Measurements from ENCODE around the gene PDK2.
A peak's percentile ranks its signal among the peaks of the same experiment; 100 is the strongest.

The PDK2 gene

DNA sequence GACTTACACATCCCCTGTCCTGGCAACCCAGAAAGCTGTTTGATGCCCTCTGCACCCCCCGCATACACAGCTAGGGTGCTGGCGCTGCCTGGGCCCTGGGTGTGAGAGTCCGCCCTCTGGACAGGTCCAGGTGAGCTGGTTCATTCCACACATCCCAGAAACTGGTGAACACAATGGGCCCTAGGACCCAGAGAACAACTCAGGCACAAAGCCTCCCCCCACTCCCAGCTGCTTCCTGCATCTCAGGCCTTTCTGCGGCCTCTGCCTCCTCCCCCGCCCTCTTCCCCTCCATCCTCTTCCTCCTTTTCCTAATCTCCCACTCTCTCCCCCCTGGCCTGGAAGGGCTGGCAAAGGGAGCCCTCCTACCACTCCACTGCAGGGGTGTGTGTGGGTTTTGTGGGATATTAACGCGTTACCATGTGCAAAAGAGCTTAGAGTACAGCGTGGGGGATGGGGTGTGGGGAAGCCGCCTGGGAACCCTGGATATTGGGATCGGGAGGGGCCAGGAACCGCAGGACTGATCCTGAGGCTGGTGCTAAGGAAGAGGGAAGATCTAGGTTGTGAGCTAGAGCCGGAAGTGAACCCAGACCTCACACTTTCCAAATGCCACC is 56.9 kb downstream of the PDK2 start:
- Histone ChIP-seq H3K4me1 (ENCODE audit: insufficient read depth, low read length) (peaks cover 17% of the 10 kb centered on the region; the same call in 1 of the 2 replicates), H3K36me3 (ENCODE audit: insufficient read depth, low read depth, low read length) (no peaks in the 10 kb centered on the region), H3K9me3 (ENCODE audit: insufficient read depth, low read depth, low read length) (no peaks in the 10 kb centered on the region), H3K4me3 (ENCODE audit: low read length) (peak overlapping the region; percentile 66), H3K27ac (ENCODE audit: low read length) (peak overlapping the region; percentile 96), H3K27me3 (ENCODE audit: insufficient read depth, low read length) (peaks cover 17% of the 10 kb centered on the region), H3K9ac (ENCODE audit: low read depth, low read length) (peak overlapping the region; percentile 73; the same call in 1 of the 2 replicates)

DNA sequence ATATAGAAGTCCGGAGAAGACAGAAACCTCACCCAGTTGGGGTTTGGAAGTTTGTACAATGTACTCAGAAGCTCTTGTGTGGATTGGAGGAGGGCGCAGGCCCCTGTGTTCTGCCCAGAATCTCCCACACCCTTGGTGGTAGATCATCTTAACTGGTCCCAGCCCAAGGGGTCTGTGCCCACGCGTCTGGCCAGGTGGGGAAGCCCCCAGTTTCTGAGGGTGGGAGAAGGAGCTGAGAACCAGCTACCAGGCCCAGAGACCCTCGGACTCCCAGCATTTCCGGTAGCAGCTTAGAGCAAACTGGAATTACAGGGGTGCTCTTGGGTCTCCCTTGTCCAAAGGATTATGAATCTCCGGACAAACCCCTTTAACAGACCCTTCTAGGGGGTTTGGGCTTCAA is 57.6 kb downstream of the PDK2 start:
- peaks cover 17% of the 10 kb centered on the region for H3K27me3 ChIP-seq (ENCODE audit: insufficient read depth, low read length)
- peak overlapping the region; percentile 96 for H3K27ac ChIP-seq (ENCODE audit: low read length)
- peak overlapping the region; percentile 73; the same call in 1 of the 2 replicates for H3K9ac ChIP-seq (ENCODE audit: low read depth, low read length)
- no peaks in the 10 kb centered on the region for H3K9me3 ChIP-seq (ENCODE audit: insufficient read depth, low read depth, low read length)
- peaks cover 17% of the 10 kb centered on the region; the same call in 1 of the 2 replicates for H3K4me1 ChIP-seq (ENCODE audit: insufficient read depth, low read length)
- H3K36me3 ChIP-seq (ENCODE audit: insufficient read depth, low read depth, low read length): no peaks in the 10 kb centered on the region
- H3K4me3 ChIP-seq (ENCODE audit: low read length): peak overlapping the region; percentile 66; the same call in 1 of the 2 replicates

DNA sequence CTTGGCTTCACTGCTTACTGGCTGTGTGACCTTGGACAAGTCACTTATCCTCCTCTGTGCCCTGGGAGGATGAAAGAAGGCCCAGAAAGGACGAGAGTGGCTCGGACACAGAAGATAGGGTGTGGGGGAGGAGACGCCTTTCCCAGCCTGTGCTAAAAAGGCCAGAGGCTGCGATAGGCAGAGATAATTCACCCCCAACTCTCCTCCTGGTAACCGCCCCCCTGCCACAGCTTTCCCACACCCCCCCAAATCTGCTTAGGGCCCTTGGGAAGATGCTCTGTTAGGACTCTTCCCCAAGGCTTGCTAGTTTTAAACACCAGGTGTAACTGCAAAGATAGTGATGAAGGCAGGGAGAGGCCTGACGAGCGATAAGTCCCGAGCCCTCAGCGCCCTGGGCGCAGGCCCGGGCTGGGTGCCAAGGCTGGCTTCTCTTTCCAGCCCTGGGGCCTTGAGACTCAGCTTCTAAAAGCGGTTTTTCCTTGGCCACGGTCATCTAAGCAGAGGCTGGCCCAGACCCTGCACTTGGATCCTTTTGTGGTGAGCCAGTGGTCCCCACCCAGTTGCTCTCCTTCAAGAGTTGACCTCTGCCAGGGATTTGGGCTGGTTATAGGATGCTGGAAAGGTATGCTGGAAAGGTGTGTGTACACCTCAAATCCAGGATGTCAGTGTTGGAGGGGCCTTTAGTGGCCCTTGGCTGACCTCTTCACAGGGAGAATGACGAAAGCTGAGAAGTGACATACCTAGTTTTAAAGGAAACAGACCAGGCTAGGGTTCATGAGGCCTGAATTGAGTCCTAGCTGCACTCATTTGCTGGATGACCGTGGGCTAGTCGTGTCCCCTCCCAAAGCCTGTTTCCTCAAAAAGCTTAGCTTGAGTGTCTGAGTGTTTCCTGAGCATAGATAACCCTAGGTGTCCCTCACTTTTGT is 58.8 kb downstream of the PDK2 start:
- Histone ChIP-seq H3K36me3 (ENCODE audit: insufficient read depth, low read depth, low read length) (no peaks in the 10 kb centered on the region), H3K9ac (ENCODE audit: low read depth, low read length) (no peak overlapping the region), H3K4me1 (ENCODE audit: insufficient read depth, low read length) (peaks cover 11% of the 10 kb centered on the region; the same call in 1 of the 2 replicates), H3K9me3 (ENCODE audit: insufficient read depth, low read depth, low read length) (no peaks in the 10 kb centered on the region), H3K4me3 (ENCODE audit: low read length) (no peak overlapping the region), H3K27ac (ENCODE audit: low read length) (no peak overlapping the region), H3K27me3 (ENCODE audit: insufficient read depth, low read length) (peaks cover 17% of the 10 kb centered on the region)

DNA sequence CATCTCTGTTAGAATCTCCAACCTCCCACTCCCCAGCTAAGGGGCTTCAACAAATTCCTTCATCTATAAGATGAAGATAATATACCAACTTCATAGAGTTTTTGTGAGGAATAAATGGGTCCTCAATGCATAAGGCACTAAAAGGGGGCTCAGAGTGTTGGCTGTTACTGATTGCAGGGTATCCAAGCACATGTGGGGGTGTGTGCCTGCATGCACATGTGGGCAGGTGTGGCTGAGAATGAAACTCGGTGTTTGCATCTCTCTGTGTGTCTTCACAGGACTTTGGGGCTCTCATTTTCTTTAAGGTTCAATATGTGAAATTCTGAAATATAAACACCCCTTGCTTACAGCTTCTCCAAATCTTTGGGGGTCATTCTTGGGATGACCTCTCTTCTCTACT is 59.5 kb downstream of the PDK2 start:
- no peak overlapping the region for H3K9ac ChIP-seq (ENCODE audit: low read depth, low read length)
- no peaks in the 10 kb centered on the region for H3K9me3 ChIP-seq (ENCODE audit: insufficient read depth, low read depth, low read length)
- no peak overlapping the region for H3K27ac ChIP-seq (ENCODE audit: low read length)
- H3K36me3 ChIP-seq (ENCODE audit: insufficient read depth, low read depth, low read length): no peaks in the 10 kb centered on the region
- H3K27me3 ChIP-seq (ENCODE audit: insufficient read depth, low read length): peaks cover 11% of the 10 kb centered on the region
- peaks cover 11% of the 10 kb centered on the region; the same call in 1 of the 2 replicates for H3K4me1 ChIP-seq (ENCODE audit: insufficient read depth, low read length)
- H3K4me3 ChIP-seq (ENCODE audit: low read length): no peak overlapping the region

DNA sequence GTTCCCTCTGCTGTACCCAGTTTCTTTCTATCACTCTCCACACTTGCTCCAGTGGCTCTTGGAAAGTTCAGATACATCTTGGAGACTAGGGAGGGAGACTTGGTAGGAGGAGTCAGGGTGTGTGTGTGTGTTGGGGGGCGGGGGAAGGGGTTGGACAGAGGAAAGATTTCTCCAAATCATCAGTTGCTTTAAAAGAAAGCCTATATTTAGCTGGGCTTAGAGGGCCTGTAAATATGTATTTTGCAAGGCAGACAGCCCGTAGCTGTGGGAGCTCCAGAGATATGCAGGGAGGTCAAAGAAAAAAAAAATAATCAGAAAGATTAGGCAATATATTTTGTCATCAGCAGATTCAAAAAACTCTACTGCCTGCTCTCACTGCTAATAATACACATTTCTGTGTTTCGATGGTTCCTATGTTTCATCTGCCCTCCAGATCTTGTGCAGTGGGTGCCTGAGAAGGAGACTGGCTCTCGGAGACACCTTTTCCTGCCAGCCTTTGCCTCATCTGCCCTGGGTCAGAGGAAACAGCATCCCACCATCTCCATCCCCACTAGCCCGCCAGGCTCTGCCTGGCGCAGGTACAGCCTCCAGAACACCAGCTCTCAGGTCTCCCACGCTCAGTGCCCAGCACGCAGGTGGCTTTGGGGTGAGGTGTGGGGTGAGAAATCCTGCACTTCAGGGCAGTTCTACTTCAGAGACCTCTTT is 60.1 kb downstream of the PDK2 start:
- Histone ChIP-seq H3K9me3 (ENCODE audit: insufficient read depth, low read depth, low read length) (no peaks in the 10 kb centered on the region), H3K27me3 (ENCODE audit: insufficient read depth, low read length) (peaks cover 11% of the 10 kb centered on the region), H3K4me3 (ENCODE audit: low read length) (no peak overlapping the region)

DNA sequence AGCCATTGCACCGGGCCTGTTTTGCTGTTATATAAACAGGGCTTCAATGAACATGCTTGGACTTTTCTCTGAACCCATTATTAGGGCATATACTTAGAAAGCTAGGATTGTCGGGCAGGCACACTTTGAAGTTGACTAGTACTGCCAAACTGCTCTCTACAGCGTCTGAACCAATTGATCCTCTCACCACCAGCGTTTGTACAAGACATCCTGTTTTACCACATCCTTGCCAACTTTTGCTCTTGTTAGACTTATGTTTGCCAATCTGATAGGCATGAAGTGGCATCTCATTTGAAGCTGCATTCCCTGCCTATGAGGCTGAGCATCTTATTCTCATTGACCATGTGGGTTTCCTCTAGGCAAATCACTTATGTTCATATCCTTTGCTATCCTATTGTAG is 62.7 kb downstream of the PDK2 start:
- Histone ChIP-seq H3K4me3 (ENCODE audit: low read length) (no peak overlapping the region), H3K9ac (ENCODE audit: low read depth, low read length) (no peak overlapping the region), H3K27ac (ENCODE audit: low read length) (no peak overlapping the region), H3K27me3 (ENCODE audit: insufficient read depth, low read length) (peaks cover 22% of the 10 kb centered on the region), H3K36me3 (ENCODE audit: insufficient read depth, low read depth, low read length) (no peaks in the 10 kb centered on the region), H3K4me1 (ENCODE audit: insufficient read depth, low read length) (peaks cover 9% of the 10 kb centered on the region; the same call in 1 of the 2 replicates), H3K9me3 (ENCODE audit: insufficient read depth, low read depth, low read length) (no peaks in the 10 kb centered on the region)

More for the DNA sequence above, 60.1 kb downstream of the PDK2 start:
- H3K36me3 ChIP-seq (ENCODE audit: insufficient read depth, low read depth, low read length): no peaks in the 10 kb centered on the region
- no peak overlapping the region for H3K9ac ChIP-seq (ENCODE audit: low read depth, low read length)
- peaks cover 11% of the 10 kb centered on the region; the same call in 1 of the 2 replicates for H3K4me1 ChIP-seq (ENCODE audit: insufficient read depth, low read length)
- no peak overlapping the region for H3K27ac ChIP-seq (ENCODE audit: low read length)

DNA sequence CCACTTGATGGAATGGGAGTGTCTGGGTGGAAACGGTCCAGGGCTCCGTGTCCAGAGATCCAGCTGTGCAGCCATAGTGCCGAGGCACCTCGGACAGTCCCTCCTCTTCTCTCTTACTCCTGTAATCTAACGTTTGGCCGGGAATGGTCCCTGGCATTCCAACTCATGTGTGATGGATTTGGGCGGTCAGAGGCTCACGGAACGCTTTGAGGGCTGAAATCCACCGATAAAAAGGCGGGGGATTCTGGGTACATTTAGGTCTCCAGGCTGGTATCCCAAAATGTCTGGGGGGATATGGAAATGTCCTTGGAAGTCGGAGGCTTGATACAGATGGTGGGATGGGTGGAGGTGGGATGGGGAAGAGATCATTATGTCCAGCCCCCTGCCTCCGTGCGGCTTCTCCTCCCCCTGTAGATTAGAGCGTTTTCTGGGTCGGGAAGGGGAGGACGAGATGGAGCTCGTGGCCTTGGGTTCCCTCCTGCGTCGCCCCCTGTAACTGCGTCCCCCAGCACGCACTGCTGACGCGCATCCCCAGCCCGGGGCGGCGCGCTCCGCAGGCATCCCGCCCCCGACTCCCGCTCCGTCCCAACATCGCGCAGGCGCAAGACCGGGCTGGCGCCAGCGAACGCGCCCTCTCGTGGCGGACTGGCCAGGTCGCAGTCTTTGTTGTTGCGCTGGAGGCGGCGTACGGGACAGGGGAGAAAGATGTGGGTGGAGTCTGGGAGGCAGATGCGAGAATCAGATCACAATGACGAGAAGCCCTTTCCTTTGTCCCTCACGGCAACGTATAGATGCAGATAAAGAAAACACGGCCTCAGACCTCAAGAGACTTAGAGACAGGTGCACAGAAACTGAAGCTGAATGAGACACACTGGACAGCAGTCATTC is 66.1 kb downstream of the PDK2 start:
- Histone ChIP-seq H3K9me3 (ENCODE audit: insufficient read depth, low read depth, low read length) (no peaks in the 10 kb centered on the region), H3K27ac (ENCODE audit: low read length) (peak overlapping the region; percentile 38), H3K4me3 (ENCODE audit: low read length) (peak overlapping the region; percentile 90), H3K27me3 (ENCODE audit: insufficient read depth, low read length) (peaks cover 22% of the 10 kb centered on the region), H3K9ac (ENCODE audit: low read depth, low read length) (peak overlapping the region; percentile 84; the same call in 1 of the 2 replicates), H3K4me1 (ENCODE audit: insufficient read depth, low read length) (peaks cover 4% of the 10 kb centered on the region; the same call in 1 of the 2 replicates), H3K36me3 (ENCODE audit: insufficient read depth, low read depth, low read length) (no peaks in the 10 kb centered on the region)
